SU-DHL-6 (cell line): Measurements from ENCODE around the gene KLF16.

ENCODE experiments used
- EZH2phosphoT487 ChIP-seq: fragments of 200-600 bp; sonication (generic), shearing (Covaris generic); conservative IDR thresholded peaks from 2 replicates; pipeline ENCODE4 v1.6.1; 2018; ENCODE audit warnings: mild to moderate bottlenecking, antibody characterized with exemption, low read length, moderate library complexity, mixed read lengths
- TF ChIP-seq, protein P1 (sequence below): fragments of 200-600 bp; sonication (generic); IDR thresholded peaks from one replicate; pipeline ENCODE4 v1.5.1; 2017; ENCODE audit warnings: antibody characterized with exemption, mild to moderate bottlenecking, low read length, moderate library complexity; ENCODE audit not compliant: insufficient read depth, poor library complexity, severe bottlenecking

DNA sequence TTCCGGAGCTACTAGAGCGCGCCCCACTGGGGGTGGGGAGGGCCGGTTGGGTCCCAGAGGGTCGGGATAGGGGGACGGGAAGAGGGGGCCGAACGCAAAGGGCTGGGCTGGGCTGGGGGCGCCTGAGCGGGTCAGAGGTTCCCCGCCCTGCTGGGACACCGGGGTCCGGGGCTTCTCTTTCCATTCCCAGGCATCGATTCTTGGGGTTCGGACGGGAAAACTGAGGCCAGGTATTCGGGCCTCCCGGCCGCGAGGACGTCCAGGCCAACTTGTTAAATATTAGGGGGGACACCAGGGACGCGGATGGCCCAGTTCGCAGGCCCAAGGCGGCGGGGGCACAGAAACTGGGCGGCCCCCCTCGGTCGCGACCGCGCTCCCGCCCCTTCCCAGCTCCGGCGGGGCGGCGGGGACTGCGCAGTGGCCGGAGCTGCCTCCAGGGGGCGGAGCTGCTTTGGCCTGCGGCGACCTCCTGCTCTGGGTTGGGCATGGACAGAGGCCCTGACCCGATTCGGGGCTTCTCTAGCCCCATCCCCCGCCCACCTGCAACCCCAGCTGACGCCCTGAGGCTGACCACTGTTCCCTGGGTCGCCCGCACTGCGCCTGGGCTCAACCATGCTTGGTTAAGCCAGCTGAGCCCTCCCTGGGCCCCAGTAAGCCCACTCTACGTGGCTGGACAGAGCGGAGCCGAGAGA is 1.2 kb upstream of the KLF16 start:
- TF ChIP-seq, protein P1, sequence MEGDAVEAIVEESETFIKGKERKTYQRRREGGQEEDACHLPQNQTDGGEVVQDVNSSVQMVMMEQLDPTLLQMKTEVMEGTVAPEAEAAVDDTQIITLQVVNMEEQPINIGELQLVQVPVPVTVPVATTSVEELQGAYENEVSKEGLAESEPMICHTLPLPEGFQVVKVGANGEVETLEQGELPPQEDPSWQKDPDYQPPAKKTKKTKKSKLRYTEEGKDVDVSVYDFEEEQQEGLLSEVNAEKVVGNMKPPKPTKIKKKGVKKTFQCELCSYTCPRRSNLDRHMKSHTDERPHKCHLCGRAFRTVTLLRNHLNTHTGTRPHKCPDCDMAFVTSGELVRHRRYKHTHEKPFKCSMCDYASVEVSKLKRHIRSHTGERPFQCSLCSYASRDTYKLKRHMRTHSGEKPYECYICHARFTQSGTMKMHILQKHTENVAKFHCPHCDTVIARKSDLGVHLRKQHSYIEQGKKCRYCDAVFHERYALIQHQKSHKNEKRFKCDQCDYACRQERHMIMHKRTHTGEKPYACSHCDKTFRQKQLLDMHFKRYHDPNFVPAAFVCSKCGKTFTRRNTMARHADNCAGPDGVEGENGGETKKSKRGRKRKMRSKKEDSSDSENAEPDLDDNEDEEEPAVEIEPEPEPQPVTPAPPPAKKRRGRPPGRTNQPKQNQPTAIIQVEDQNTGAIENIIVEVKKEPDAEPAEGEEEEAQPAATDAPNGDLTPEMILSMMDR = peak; percentile 48
- no peak for TF ChIP-seq EZH2phosphoT487
